Forelimb muscle (tissue), 1 donor: ENCODE data around the gene SDHAF2. TPM values are rescaled to one million over a fixed set of nuclear protein-coding genes. Genes with fewer than 3 reads are reported as not detected.
"Not testable (repeated sequence)": the region's sequence is repeated elsewhere in the genome, so short reads cannot be mapped to it uniquely, and the experiment has no call there.

Experiments
- DNase-seq: peaks from one replicate; pipeline ENCODE4 v3.0.0-alpha.2; 2013; ENCODE audit warnings: low read depth
- polyA plus RNA-seq: library from polyadenylated mRNA; unstranded; fragments of 120-200 nt; gene quantifications from one replicate; pipeline ENCODE4 v1.2.1, GENCODE V29; 2013; ENCODE audit not compliant: insufficient read length

SDHAF2 gene
- polyA plus RNA-seq, 1 donor, result 27.8 TPM

- DNase-seq, result no peak
Observed at GRCh38 chr11:61476371-61476770, 46.4 kb downstream of the SDHAF2 start.

GRCh38 chr11:61477126-61477525, 47.2 kb downstream of the SDHAF2 start:
- no peak for DNase-seq

- DNase-seq, result no peak
Observed at GRCh38 chr11:61477727-61478148, 47.8 kb downstream of the SDHAF2 start.

- not testable (repeated sequence) for DNase-seq
Observed at GRCh38 chr11:61479360-61480058, 49.6 kb downstream of the SDHAF2 start.

- no peak for DNase-seq
Observed at GRCh38 chr11:61480261-61480993, 50.5 kb downstream of the SDHAF2 start.

GRCh38 chr11:61480994-61481335, 51.0 kb downstream of the SDHAF2 start:
- DNase-seq, result no peak

GRCh38 chr11:61481806-61482205, 51.9 kb downstream of the SDHAF2 start:
- DNase-seq, result no peak

GRCh38 chr11:61482513-61482912, 52.6 kb downstream of the SDHAF2 start:
- DNase-seq, result no peak

GRCh38 chr11:61484541-61484940, 54.6 kb downstream of the SDHAF2 start:
- DNase-seq, result no peak

GRCh38 chr11:61485080-61485479, 55.2 kb downstream of the SDHAF2 start:
- DNase-seq, result no peak

GRCh38 chr11:61486011-61486620, 56.2 kb downstream of the SDHAF2 start:
- DNase-seq, result no peak

- no peak for DNase-seq
Observed at GRCh38 chr11:61486779-61487178, 56.9 kb downstream of the SDHAF2 start.

GRCh38 chr11:61487342-61488025, 57.6 kb downstream of the SDHAF2 start:
- DNase-seq, result no peak

GRCh38 chr11:61488651-61489291, 58.8 kb downstream of the SDHAF2 start:
- no peak for DNase-seq

- no peak for DNase-seq
Observed at GRCh38 chr11:61489833-61490721, 60.2 kb downstream of the SDHAF2 start.

GRCh38 chr11:61491736-61492395, 61.9 kb downstream of the SDHAF2 start:
- DNase-seq, result no peak

GRCh38 chr11:61494381-61494961, 64.5 kb downstream of the SDHAF2 start:
- no peak for DNase-seq

- DNase-seq, result no peak
Observed at GRCh38 chr11:61495801-61496601, 66.1 kb downstream of the SDHAF2 start.
